Neural cell (in vitro differentiated cells): ENCODE results near the gene MEP1A. TPM values are rescaled to one million over a fixed set of nuclear protein-coding genes. Genes with fewer than 3 reads are reported as not detected.

Experiments used
- H2AFZ ChIP-seq: fragments of 200-600, 300-800 bp; sonication (generic), shearing (Covaris generic); 2 replicates; pipeline ENCODE4 v1.6.0; 2014; ENCODE audit warnings: low read depth, mild to moderate bottlenecking, antibody characterized with exemption, low read length, moderate library complexity
- H3F3A ChIP-seq: fragments of 200-600 bp; shearing (Covaris generic); 2 replicates; pipeline ENCODE4 v1.6.1; 2016; ENCODE audit warnings: mild to moderate bottlenecking, moderate library complexity, mixed read lengths, antibody characterized with exemption, low read length; ENCODE audit not compliant: insufficient read depth, poor library complexity, severe bottlenecking
- H3K27ac ChIP-seq: fragments of 200-600, 300-800 bp; sonication (generic), shearing (Covaris generic); 2 replicates; pipeline ENCODE4 v1.5.1; 2014; ENCODE audit warnings: mild to moderate bottlenecking, low read length, moderate library complexity
- H3K27me3 ChIP-seq: fragments of 300-800, 200-600 bp; sonication (generic), shearing (Covaris generic); 2 replicates; pipeline ENCODE4 v1.6.0; 2014; ENCODE audit warnings: mild to moderate bottlenecking, low read depth, low read length, moderate library complexity; ENCODE audit not compliant: insufficient read depth
- H3K36me3 ChIP-seq: fragments of 300-800, 200-600 bp; sonication (generic), shearing (Covaris generic); 2 replicates; pipeline ENCODE4 v1.5.1; 2014; ENCODE audit warnings: mild to moderate bottlenecking, antibody characterized with exemption, low read length, moderate library complexity; ENCODE audit not compliant: insufficient read depth
- H3K4me2 ChIP-seq: fragments of 300-800, 200-600 bp; sonication (generic), shearing (Covaris generic); 2 replicates; pipeline ENCODE4 v1.6.0; 2014; ENCODE audit warnings: mild to moderate bottlenecking, low read length
- H3K4me3 ChIP-seq: fragments of 300-800, 200-600 bp; sonication (generic), shearing (Covaris generic); 2 replicates; pipeline ENCODE4 v1.5.1; 2014; ENCODE audit warnings: mild to moderate bottlenecking, low read length, moderate library complexity
- H3K79me2 ChIP-seq: fragments of 200-600 bp; shearing (Covaris generic); replicated peaks from 2 replicates; pipeline ENCODE4 v1.6.0; 2014; ENCODE audit warnings: mild to moderate bottlenecking, low read length, moderate library complexity; ENCODE audit not compliant: insufficient read depth
- H3K9ac ChIP-seq: fragments of 300-800, 200-600 bp; sonication (generic), shearing (Covaris generic); 2 replicates; pipeline ENCODE4 v1.6.1; 2016; ENCODE audit warnings: mild to moderate bottlenecking, low read length, mixed read lengths
- H3K9me2 ChIP-seq: fragments of 200-600 bp; shearing (Covaris generic); 2 replicates; pipeline ENCODE4 v1.6.1; 2016; ENCODE audit warnings: mild to moderate bottlenecking, low read length, mixed read lengths; ENCODE audit not compliant: insufficient read depth
- H3K9me3 ChIP-seq: fragments of 200-600, 300-800 bp; sonication (generic), shearing (Covaris generic); 2 replicates; pipeline ENCODE4 v1.6.1; 2016; ENCODE audit warnings: mild to moderate bottlenecking, mixed run types, low read length, moderate library complexity, mixed read lengths
- H4K20me1 ChIP-seq: fragments of 200-600 bp; shearing (Covaris generic); 2 replicates; pipeline ENCODE4 v1.6.1; 2016; ENCODE audit warnings: mild to moderate bottlenecking, mixed run types; ENCODE audit not compliant: insufficient read depth
- EP300 ChIP-seq: fragments of 450-650 bp; conservative IDR thresholded peaks from 2 replicates; pipeline ENCODE4 v1.6.1; 2014; ENCODE audit warnings: antibody characterized with exemption, mild to moderate bottlenecking, moderate library complexity; ENCODE audit not compliant: poor library complexity, severe bottlenecking
- EZH2 ChIP-seq: fragments of 200-600, 300-800 bp; shearing (Covaris generic), sonication (generic); IDR thresholded peaks from 2 replicates; pipeline ENCODE4 v1.6.1; 2014; ENCODE audit warnings: antibody characterized with exemption, low read length, borderline replicate concordance, mild to moderate bottlenecking; ENCODE audit not compliant: insufficient read depth, poor library complexity, severe bottlenecking
- MXI1 ChIP-seq: fragments of 450-650 bp; conservative IDR thresholded peaks from 2 replicates; pipeline ENCODE4 v1.6.1; 2014; ENCODE audit warnings: antibody characterized with exemption, mild to moderate bottlenecking; ENCODE audit not compliant: poor library complexity, severe bottlenecking
- POLR2AphosphoS5 ChIP-seq: IDR thresholded peaks from 2 replicates; pipeline ENCODE4 v1.6.1; 2012
- RAD21 ChIP-seq: fragments of 450-650 bp; conservative IDR thresholded peaks from 2 replicates; pipeline ENCODE4 v1.6.1; 2014; ENCODE audit warnings: antibody characterized with exemption, mild to moderate bottlenecking, moderate library complexity
- REST ChIP-seq: IDR thresholded peaks from 2 replicates; pipeline ENCODE4 v1.6.1; 2012; ENCODE audit warnings: borderline replicate concordance
- SMC3 ChIP-seq: fragments of 450-650 bp; conservative IDR thresholded peaks from 2 replicates; pipeline ENCODE4 v1.6.1; 2014; ENCODE audit warnings: antibody characterized with exemption, mild to moderate bottlenecking, moderate library complexity; ENCODE audit not compliant: poor library complexity
- TAF1 ChIP-seq: IDR thresholded peaks from 2 replicates; pipeline ENCODE4 v1.6.1; 2012; ENCODE audit warnings: low read depth
- polyA plus RNA-seq: library from polyadenylated mRNA; depleted of rRNA; stranded (reverse); fragments of >200 nt; gene quantifications from 2 replicates; pipeline ENCODE4 v1.2.3, GENCODE V29; 2014
- TF ChIP-seq, protein P1 (sequence below): fragments of 450-650 bp; IDR thresholded peaks from 2 replicates; pipeline ENCODE4 v1.5.1; 2014; ENCODE audit warnings: antibody characterized with exemption, mild to moderate bottlenecking, moderate library complexity; ENCODE audit not compliant: poor library complexity, severe bottlenecking

Gene MEP1A
- polyA plus RNA-seq, 1 donor from 2014 or later = not detected

DNA sequence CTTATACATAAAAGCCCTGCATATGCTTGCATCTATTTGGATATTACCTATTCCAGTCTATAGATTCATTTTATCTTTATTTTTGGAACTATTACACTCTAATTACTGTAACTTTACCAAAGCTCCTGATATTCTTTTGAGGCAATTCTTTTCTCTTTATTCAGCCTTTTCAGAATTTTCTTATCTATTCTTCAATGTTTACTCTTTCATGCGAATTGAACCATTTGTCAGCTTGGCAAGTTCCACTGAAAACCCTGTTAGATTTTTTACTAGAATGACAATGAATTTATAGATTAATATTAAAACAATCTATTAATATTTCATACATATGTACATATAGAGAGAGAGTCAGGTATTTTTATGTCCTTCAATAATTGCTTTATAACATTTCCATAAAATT lies 554 bp upstream of the MEP1A start:
- H3K9ac ChIP-seq = no peak overlapping the region
- no peaks in the 10 kb centered on the region for H3K27me3 ChIP-seq
- no peaks in the 10 kb centered on the region for H3K9me3 ChIP-seq
- no peak overlapping the region for H3K4me2 ChIP-seq
- H2AFZ ChIP-seq = no peak overlapping the region
- TF ChIP-seq SMC3 (no peak), TAF1 (no peak), REST (no peak), RAD21 (no peak), MXI1 (no peak), EP300 (no peak), EZH2 (no peak), POLR2AphosphoS5 (no peak)
- TF ChIP-seq, protein P1, sequence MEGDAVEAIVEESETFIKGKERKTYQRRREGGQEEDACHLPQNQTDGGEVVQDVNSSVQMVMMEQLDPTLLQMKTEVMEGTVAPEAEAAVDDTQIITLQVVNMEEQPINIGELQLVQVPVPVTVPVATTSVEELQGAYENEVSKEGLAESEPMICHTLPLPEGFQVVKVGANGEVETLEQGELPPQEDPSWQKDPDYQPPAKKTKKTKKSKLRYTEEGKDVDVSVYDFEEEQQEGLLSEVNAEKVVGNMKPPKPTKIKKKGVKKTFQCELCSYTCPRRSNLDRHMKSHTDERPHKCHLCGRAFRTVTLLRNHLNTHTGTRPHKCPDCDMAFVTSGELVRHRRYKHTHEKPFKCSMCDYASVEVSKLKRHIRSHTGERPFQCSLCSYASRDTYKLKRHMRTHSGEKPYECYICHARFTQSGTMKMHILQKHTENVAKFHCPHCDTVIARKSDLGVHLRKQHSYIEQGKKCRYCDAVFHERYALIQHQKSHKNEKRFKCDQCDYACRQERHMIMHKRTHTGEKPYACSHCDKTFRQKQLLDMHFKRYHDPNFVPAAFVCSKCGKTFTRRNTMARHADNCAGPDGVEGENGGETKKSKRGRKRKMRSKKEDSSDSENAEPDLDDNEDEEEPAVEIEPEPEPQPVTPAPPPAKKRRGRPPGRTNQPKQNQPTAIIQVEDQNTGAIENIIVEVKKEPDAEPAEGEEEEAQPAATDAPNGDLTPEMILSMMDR = no peak
- H3F3A ChIP-seq = no peaks in the 10 kb centered on the region
- no peaks in the 10 kb centered on the region for H3K9me2 ChIP-seq
- H3K4me3 ChIP-seq = no peak overlapping the region
- no peaks in the 10 kb centered on the region for H3K79me2 ChIP-seq
- H3K36me3 ChIP-seq = no peaks in the 10 kb centered on the region
- H4K20me1 ChIP-seq = no peaks in the 10 kb centered on the region
- H3K27ac ChIP-seq = no peak overlapping the region

- Histone ChIP-seq H3K27ac (no peak overlapping the region), H3K9me3 (no peaks in the 10 kb centered on the region), H3F3A (no peaks in the 10 kb centered on the region), H3K9ac (no peak overlapping the region), H4K20me1 (no peaks in the 10 kb centered on the region), H3K4me3 (no peak overlapping the region), H3K9me2 (no peaks in the 10 kb centered on the region), H3K27me3 (no peaks in the 10 kb centered on the region), H3K4me2 (no peak overlapping the region), H3K36me3 (no peaks in the 10 kb centered on the region), H2AFZ (no peak overlapping the region), H3K79me2 (no peaks in the 10 kb centered on the region)
- TF ChIP-seq EP300 = no peak
- TF ChIP-seq, protein P1 = no peak
- TF ChIP-seq REST = no peak
- TF ChIP-seq RAD21 = no peak
- TF ChIP-seq TAF1 = no peak
- no peak for TF ChIP-seq MXI1
Measured at GRCh38 chr6:46794068-46794467, 879 bp downstream of the MEP1A start.
